ENCODE measurements around the gene PNPLA2.

PNPLA2 gene

DNA sequence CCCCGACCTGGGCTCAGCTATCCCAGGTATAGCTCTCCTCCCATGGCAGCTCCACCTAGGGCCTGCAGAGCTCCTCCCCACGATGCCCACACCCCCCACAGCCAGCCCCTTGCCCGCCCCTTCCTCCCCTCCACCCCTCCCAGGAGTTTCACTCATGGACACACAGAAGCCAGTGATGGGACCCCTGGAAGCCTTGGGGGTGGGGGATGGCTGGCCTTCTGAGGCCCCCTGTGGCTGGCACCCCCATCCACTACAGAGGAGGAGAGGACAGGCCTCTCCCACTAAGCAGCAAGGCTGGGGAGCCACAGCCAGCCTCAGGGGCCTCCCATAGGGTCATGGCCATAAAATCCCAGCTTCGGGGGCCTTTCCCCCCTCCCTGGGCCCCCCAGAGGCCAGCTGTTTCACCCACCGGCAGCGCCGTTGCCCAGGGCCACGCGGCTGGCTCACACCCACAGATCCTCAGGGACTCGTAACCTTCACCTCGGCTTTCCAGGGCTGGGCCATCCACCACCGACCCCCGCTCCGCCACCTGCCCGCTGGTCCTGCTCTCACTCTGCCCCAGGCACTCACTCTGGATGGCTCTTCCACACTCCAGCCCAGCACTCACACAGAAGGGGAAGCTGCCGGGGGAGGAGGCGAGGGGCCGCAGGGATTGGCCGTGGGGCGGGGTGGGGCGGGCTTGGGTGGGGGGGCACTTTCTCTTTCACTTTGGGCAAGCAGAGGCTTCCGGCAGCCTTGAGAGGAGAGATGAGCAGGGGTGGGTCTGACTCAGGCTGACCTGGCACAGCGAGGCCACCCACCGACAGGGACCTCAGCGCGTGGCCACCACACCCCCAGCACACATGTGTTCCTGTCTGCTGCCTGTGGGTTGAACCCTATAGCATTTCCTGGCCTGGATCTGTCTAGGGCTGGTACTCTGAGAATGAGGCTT is 22.8 kb upstream of the PNPLA2 start:
- peak overlapping the region; percentile 77 for H3K4me3 ChIP-seq (ENCODE audit: control insufficient read depth, low read depth, low read length)
- DNase-seq (ENCODE audit: low read depth): no peak
- TF ChIP-seq, protein P1, sequence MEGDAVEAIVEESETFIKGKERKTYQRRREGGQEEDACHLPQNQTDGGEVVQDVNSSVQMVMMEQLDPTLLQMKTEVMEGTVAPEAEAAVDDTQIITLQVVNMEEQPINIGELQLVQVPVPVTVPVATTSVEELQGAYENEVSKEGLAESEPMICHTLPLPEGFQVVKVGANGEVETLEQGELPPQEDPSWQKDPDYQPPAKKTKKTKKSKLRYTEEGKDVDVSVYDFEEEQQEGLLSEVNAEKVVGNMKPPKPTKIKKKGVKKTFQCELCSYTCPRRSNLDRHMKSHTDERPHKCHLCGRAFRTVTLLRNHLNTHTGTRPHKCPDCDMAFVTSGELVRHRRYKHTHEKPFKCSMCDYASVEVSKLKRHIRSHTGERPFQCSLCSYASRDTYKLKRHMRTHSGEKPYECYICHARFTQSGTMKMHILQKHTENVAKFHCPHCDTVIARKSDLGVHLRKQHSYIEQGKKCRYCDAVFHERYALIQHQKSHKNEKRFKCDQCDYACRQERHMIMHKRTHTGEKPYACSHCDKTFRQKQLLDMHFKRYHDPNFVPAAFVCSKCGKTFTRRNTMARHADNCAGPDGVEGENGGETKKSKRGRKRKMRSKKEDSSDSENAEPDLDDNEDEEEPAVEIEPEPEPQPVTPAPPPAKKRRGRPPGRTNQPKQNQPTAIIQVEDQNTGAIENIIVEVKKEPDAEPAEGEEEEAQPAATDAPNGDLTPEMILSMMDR (IDR thresholded peaks at IDR 0.05; ENCODE audit: control insufficient read depth, insufficient read depth, low read depth, low read length, missing control alignments): no peak

DNA sequence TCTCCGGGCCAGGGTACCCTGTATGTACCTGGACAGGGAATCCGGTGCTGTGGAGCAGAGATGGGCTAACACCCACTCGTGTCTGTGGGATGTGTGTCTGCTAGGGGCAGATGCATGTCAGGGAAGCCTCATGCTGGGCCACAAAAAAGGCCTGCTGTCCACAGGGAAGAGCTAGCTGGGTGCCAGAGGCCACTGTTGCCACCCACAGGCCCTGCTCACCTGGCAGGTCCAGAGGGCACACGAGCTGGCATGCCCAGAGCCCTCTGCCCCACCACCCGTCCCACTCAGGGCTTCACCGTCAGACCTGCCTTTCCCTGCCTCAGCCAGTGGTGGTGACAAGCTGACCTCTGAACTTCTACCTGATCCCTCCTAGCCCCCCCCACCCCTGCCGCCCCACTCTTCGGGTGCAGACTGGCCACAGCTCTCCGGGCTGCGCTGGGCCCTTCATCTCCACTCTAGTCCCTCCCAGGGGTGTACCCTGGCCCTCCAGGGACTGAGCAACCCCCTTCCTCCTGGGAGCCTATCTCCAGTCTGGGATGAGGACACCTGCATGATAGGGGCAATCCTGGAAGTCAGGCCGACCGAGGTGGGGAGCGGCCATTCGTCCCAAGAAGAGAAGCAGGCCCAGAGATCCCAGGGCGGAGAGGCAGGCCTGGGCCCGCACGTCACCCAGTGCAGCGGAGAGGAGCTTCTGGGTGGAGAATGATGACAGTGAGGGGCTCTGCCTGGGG is 22.0 kb upstream of the PNPLA2 start:
- DNase-seq (ENCODE audit: low read depth): no peak
- TF ChIP-seq, protein P1 (IDR thresholded peaks at IDR 0.05; ENCODE audit: control insufficient read depth, insufficient read depth, low read depth, low read length, missing control alignments): no peak
- H3K4me3 ChIP-seq (ENCODE audit: control insufficient read depth, low read depth, low read length): peak overlapping the region; percentile 77

DNA sequence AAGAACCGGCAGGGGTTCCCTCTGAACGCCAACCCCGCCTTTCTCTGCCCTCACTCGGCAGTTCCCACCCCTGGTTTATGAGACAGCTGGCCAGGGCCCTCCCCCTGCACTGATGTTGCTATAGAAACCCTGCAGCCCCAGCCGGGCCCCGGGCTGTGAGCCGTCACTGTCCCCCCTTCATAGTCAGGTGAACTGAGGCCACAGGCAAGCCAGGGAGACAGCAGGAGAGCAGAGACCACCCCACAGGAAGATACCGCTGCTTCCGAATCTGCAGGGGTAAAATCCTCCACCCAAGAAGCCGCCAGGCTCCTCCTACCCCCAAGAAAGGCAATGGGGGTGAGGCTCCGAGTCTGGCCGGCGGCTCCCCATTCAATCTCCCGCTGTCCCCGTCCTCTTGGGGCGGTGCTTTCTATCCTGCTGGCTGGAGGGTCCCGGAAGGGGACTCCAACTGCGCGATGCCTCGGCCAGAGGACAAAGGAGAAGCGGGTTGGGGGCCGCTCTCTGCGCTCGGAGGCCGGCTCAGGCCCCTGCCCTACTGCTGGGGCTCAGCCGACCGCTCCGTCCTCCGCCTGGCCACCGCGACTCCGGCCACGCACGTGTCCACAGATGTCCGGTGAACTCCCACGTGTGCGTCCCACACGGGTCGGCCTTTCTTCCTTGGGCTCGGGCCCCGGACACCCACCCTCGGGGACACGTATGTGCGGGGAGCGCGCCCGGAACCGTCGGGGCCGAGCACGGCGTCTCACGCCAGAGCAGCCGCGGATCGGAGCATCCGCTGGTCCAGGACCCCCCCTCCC is 21.2 kb upstream of the PNPLA2 start:
- H3K4me3 ChIP-seq (ENCODE audit: control insufficient read depth, low read depth, low read length): peak overlapping the region; percentile 77
- TF ChIP-seq, protein P1 (IDR thresholded peaks at IDR 0.05; ENCODE audit: control insufficient read depth, insufficient read depth, low read depth, low read length, missing control alignments): no peak
- DNase-seq (ENCODE audit: low read depth): no peak

DNA sequence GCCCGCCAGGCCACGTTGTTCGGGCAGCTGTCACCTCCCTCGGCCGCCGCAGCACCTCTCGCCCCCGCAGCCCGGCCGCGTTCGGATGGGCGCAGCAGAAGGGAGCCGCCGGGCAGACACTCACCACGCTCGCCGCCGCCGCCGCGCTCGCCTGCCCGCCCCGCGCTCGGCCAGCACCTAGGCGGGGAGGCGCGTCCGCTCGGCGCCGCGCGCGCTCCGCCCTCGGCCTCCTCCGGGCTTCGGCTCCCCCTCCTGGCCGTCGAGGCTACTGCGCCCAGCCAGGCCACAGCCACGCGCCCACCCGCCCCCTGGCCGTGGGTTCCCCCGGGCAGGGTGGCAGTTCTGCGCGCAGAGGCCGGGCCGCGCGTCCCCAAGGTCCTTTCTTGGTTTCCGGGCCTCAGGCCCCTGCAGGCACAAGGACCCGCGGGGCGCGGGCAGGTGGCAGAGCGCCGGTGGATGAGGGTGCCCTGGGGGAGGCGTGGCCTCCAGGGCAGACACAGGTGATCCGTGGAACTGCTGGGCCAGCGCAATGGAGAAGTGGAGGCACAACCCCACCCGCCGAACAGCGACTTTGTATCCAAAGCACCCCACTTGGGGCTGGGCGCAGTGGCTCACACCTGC is 20.5 kb upstream of the PNPLA2 start, which contains the start of gene SLC25A22:
SLC25A22 (minus strand) TSS at position 189 of the 621 bp plus-strand sequence. CDS start 3,275 bp downstream, outside the sequence.
- peak within 1 kb of the TSS; percentile 77 for H3K4me3 ChIP-seq (ENCODE audit: control insufficient read depth, low read depth, low read length)
- no peak for DNase-seq (ENCODE audit: low read depth)
- TF ChIP-seq, protein P1 (IDR thresholded peaks at IDR 0.05; ENCODE audit: control insufficient read depth, insufficient read depth, low read depth, low read length, missing control alignments): peak; percentile 59

DNA sequence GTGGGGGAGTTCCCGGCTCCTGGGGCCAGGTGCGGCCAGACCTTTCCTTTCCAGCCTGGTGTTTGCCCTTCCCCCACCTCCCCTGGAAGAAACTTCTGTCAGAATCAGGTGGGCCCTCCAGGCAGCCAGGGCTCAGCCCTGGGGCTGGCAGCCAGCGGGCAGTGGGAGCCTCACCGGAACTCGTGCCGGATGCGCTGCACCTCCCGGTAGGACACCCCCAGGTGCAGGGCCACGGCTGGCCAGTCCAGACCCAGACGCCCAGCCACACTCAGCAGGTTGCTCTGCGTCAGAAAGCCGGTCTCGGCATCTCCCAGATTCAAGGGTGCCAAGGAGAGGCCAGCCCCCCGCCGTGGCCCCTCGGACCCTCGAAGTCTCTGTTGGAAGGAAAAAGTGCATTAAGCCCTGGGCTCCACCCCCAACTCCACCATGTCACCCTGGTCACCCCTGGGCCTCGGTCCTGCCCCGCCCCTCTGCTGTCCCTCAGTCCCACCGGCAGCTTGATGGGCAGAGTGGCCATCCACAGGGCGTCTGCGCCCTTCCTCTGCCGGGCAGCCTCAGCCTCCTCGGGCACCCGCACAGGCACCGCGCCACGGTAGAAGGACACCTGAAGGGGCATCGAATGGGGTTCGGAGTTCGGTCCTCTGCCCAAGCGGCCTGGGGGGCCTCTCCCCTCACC is 18.9 kb upstream of the PNPLA2 start:
- TF ChIP-seq, protein P1 (IDR thresholded peaks at IDR 0.05; ENCODE audit: control insufficient read depth, insufficient read depth, low read depth, low read length, missing control alignments): no peak
- H3K4me3 ChIP-seq (ENCODE audit: control insufficient read depth, low read depth, low read length): no peak overlapping the region
- DNase-seq (ENCODE audit: low read depth): no peak

Measured in AG09309 (cell line).